GM12875 (cell line): ENCODE measurements around the gene DHX34.

ENCODE experiments used
- H3K4me3 ChIP-seq: one replicate; pipeline ENCODE4 v1.5.1; 2011; ENCODE audit warnings: low read depth, low read length, control low read depth
- TF ChIP-seq, protein P1 (sequence below): IDR thresholded peaks from 2 replicates; pipeline ENCODE4 v1.5.1; 2011; ENCODE audit warnings: low read depth, mild to moderate bottlenecking, control low read depth, inconsistent platforms, low read length, moderate library complexity, borderline replicate concordance; ENCODE audit not compliant: insufficient read depth

DHX34 gene

DNA sequence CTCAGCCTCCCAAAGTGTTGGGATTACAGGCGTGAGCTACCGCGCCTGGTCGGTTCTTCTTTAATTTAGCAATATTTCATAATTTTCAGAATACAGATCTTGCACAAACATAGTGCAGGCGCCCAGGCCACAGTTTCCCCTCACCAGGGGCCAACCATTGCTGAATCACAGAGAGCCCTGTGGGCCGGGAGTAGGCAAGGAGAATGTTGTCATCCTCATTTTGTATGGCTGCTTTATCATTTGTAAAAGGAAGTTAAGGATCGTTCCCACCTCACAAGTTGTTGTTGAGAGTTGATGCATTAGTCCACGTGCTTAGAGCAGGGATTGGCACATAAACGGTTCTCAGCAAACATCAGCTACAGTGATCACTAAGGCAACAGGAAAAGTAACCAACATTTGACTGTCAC is 40.0 kb downstream of the DHX34 start:
- TF ChIP-seq, protein P1, sequence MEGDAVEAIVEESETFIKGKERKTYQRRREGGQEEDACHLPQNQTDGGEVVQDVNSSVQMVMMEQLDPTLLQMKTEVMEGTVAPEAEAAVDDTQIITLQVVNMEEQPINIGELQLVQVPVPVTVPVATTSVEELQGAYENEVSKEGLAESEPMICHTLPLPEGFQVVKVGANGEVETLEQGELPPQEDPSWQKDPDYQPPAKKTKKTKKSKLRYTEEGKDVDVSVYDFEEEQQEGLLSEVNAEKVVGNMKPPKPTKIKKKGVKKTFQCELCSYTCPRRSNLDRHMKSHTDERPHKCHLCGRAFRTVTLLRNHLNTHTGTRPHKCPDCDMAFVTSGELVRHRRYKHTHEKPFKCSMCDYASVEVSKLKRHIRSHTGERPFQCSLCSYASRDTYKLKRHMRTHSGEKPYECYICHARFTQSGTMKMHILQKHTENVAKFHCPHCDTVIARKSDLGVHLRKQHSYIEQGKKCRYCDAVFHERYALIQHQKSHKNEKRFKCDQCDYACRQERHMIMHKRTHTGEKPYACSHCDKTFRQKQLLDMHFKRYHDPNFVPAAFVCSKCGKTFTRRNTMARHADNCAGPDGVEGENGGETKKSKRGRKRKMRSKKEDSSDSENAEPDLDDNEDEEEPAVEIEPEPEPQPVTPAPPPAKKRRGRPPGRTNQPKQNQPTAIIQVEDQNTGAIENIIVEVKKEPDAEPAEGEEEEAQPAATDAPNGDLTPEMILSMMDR, result no peak
- H3K4me3 ChIP-seq, result no peak overlapping the region

DNA sequence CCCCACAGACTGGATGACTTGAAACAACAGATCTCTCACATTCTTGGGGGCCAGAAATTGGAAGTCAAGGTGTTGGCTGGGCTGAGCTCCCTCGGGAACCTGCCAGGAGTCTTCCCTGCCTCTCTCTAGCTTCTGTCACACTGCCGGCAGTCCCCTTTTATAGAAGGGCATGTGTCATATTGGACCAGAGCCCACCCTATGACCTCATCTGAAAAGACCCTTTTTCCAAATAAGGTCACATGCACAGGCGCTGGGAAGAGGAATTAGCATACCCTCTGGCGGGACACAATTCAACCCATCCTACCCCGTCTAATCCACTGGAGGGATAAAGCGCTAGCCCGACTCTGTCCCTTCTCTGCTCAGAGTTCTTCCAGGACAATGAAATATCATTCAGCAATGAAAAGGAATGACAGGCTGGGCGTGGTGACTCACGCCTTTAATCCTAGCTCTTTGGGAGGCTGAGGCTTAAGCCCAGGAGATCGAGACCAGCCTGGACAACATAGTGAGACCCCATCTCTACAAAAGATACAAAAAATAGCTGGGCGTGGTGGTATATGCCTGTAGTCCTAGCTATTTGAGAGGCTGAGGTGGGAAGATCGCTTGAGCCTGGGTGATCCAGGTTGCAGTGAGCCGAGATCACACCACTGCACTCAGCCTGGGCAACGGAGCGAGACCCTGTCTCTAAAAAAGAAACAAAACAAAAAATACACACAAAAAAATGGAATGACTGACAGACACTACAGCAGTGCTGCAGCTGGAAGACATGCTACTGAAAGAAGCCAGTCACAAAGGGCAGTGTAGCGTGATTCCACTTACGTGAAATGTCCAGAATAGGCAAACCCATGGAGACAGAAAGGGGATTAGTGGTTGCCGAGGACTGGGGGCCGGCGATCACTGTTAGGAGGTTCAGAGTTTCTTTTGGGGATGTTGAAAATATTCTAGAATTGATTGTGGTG is 41.7 kb downstream of the DHX34 start:
- TF ChIP-seq, protein P1, result no peak
- no peak overlapping the region for H3K4me3 ChIP-seq

GRCh38 chr19:47391510-47392223 is 42.6 kb downstream of the DHX34 start:
- TF ChIP-seq, protein P1, result peak; percentile 89
- H3K4me3 ChIP-seq, result no peak overlapping the region

DNA sequence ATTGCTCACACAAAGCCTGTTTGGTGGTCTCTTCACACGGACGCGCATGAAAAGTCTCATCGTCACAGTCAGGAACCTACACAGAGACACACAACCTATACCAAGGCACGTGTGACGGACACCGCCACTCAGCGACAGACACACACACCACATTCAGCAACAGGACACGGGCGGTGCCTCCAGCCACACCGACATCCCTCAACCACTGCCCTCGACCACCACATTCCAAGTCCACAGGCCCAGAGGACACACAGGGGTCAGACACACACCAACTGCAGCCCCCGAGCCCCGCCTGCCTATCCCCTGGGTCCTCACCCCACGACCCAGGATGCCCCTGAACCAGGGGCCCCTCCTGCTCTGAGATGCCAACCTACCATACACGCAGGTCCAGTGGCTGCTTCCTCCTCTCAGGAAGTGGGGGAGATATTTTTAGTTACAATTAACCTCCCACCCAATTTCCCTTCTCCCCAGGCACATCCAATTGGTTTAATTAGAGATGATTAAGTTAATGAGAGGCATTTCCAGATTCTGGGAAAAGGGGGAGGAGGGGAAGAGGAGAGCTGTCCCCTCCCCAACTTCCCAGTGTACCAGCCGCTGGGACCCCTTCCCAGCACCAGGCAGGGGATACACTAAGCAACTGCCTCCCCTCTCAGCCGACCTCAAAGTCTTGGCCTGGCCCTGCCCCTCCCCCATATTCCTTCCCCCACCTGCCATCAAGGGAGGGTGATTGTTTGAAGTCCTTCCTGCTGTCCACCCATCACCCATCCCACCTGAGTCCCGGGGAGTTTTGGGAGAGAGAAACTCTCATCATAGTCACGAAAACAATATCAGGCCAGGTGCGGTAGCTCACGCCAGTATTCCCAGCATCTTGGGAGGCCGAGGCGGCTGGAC is 49.8 kb downstream of the DHX34 start:
- TF ChIP-seq, protein P1, result no peak
- H3K4me3 ChIP-seq, result no peak overlapping the region

GRCh38 chr19:47402504-47402903 is 53.4 kb downstream of the DHX34 start:
- H3K4me3 ChIP-seq, result no peak overlapping the region
- TF ChIP-seq, protein P1, result no peak

DNA sequence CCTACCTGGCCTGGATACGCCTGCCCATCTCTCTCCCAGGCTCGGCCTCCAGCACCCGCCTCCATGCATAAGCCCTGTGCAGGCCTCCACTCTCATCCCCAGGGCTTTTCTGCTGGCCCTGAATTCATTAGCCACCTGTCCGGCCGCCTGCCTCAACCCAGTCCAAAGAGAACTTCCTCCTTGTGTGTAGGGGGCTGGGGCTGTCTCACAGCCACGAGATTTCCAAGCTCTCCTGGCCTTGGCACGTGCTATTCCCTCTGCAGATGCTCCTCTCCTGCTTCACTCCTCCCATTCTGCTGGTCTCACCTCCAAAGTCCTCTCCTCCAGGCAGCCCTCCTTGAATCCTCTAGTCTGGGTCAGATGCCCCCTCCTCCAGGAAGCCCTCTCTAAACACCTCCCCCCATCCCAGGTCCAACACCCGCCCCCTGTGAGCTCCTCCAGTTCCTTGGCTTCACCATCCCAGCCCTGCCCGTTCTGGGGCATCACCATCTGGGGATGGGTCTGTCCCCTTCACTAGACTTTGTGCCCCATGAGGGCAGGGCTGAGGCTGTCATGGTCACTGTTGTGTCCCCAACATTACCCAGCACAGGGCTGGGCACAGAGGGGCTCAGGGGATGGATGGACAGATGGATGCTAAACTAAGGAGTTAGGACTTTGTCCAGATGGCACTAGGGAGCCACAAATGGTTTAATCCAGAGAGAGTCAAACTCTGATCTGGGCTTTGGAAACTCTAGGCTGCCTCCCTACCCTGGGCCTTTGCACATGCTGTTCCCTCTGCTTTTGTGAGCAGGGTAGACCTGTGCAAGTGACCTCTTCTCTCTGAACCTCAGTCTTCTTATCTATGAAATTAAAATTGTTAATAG is 55.5 kb downstream of the DHX34 start:
- TF ChIP-seq, protein P1, result no peak
- H3K4me3 ChIP-seq, result no peak overlapping the region
